ENCODE data around the gene C20orf173.

DNA sequence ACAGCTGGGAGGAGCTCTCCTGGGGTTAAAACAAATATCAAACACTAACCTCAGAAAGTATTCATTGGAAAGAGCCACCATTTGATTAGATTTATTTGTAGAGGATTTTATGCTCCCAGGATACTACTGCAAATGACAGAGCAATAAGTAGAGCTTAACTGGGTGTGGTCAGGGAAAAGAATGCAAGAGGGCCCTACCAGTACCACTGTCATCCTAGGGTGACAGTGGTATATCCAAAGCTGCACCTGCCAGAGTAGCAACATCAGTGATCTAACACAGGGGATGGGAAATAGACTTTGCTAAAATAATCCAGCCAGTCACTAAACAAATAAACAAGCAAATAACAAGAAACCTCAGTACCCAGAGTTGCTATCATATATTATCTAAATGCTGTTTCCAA, 42.1 kb upstream of the C20orf173 start:
- no peak for TF ChIP-seq CTCF (IDR thresholded peaks at IDR 0.05; ENCODE audit: insufficient read depth, low read length, poor library complexity, severe bottlenecking)
- no peak for TF ChIP-seq EZH2phosphoT487 (conservative IDR thresholded peaks at IDR 0.05; ENCODE audit: low read length)

Measured in SU-DHL-6 (cell line).